VCaP (cell line): ENCODE measurements around the gene LHPP.

Experiments
- H3K27ac ChIP-seq: fragments of 450-650 bp; 2 replicates; pipeline ENCODE4 v1.5.1; 2017
- CTCF ChIP-seq: fragments of 450-650 bp; conservative IDR thresholded peaks from 2 replicates; pipeline ENCODE4 v1.5.1; 2017; ENCODE audit warnings: mild to moderate bottlenecking, moderate library complexity

Gene LHPP

GRCh38 chr10:124579011-124579399, 117.4 kb downstream of the LHPP start:
- no peak for TF ChIP-seq CTCF
- H3K27ac ChIP-seq: no peak overlapping the region

GRCh38 chr10:124586142-124586541, 124.5 kb downstream of the LHPP start:
- TF ChIP-seq CTCF: no peak
- H3K27ac ChIP-seq: no peak overlapping the region

- no peak for TF ChIP-seq CTCF
- H3K27ac ChIP-seq: peak overlapping the region; percentile 80; the same call in 1 of the 2 replicates
These were observed 126.2 kb downstream of the LHPP start for GRCh38 chr10:124587811-124588211.

GRCh38 chr10:124588341-124588735, 126.7 kb downstream of the LHPP start:
- H3K27ac ChIP-seq: peak overlapping the region; percentile 80

- H3K27ac ChIP-seq: peak overlapping the region; percentile 80
- no peak for TF ChIP-seq CTCF
These were observed 127.3 kb downstream of the LHPP start for GRCh38 chr10:124588736-124589490.

GRCh38 chr10:124589491-124590041, 127.9 kb downstream of the LHPP start:
- TF ChIP-seq CTCF: no peak
- H3K27ac ChIP-seq: peak overlapping the region; percentile 80

GRCh38 chr10:124590216-124591122, 128.8 kb downstream of the LHPP start:
- TF ChIP-seq CTCF: no peak
- H3K27ac ChIP-seq: peak overlapping the region; percentile 80
